ENCODE results near the gene SOCS1. TPM values are rescaled to one million over a fixed set of nuclear protein-coding genes. Genes with fewer than 3 reads are reported as not detected.

The SOCS1 gene
- total and polyA plus RNA-seq, 2 of the 8 experiments (the other 6 are each of a cell fraction or from before 2014, with no cell fraction given) = 21.0 to 48.9 TPM

GRCh38 chr16:11205754-11206581 is 50.0 kb downstream of the SOCS1 start (continued):
- TF ChIP-seq CREB1 (IDR thresholded peaks at IDR 0.05) = no peak
- TF ChIP-seq CBX5 (IDR thresholded peaks at IDR 0.05; ENCODE audit: low read depth, low read length) = no peak
- no peak for TF ChIP-seq RXRA (IDR thresholded peaks at IDR 0.05; ENCODE audit: insufficient read depth, low read depth, low read length)
- no peak for TF ChIP-seq CEBPB (IDR thresholded peaks at IDR 0.05; ENCODE audit: low read depth, low read length)
- no peak for TF ChIP-seq MAX (IDR thresholded peaks at IDR 0.05)

Measured in H1 (cell line).